ENCODE measurements around the gene NACAD.

Gene NACAD

GRCh38 chr7:45073786-45074527 lies 14.8 kb downstream of the NACAD start:
- no peak for DNase-seq (ENCODE audit: low read depth, low spot score)

- DNase-seq (ENCODE audit: low read depth, low spot score): no peak
Observed at GRCh38 chr7:45073031-45073785, 15.6 kb downstream of the NACAD start.

GRCh38 chr7:45072131-45073030 lies 16.4 kb downstream of the NACAD start:
- no peak for DNase-seq (ENCODE audit: low read depth, low spot score)

GRCh38 chr7:45071528-45071927 lies 17.2 kb downstream of the NACAD start:
- no peak for DNase-seq (ENCODE audit: low read depth, low spot score)

GRCh38 chr7:45070254-45070642 lies 18.5 kb downstream of the NACAD start:
- DNase-seq (ENCODE audit: low read depth, low spot score): no peak

GRCh38 chr7:45069444-45070253 lies 19.1 kb downstream of the NACAD start:
- DNase-seq (ENCODE audit: low read depth, low spot score): no peak

- no peak for DNase-seq (ENCODE audit: low read depth, low spot score)
Observed at GRCh38 chr7:45068236-45069023, 20.3 kb downstream of the NACAD start.

- DNase-seq (ENCODE audit: low read depth, low spot score): no peak
Observed at GRCh38 chr7:45067582-45067981, 21.2 kb downstream of the NACAD start.

- no peak for DNase-seq (ENCODE audit: low read depth, low spot score)
Observed at GRCh38 chr7:45066409-45066808, 22.4 kb downstream of the NACAD start.

GRCh38 chr7:45065031-45065995 lies 23.5 kb downstream of the NACAD start:
- no peak for DNase-seq (ENCODE audit: low read depth, low spot score)

- DNase-seq (ENCODE audit: low read depth, low spot score): no peak
Observed at GRCh38 chr7:45064047-45064725, 24.6 kb downstream of the NACAD start.

GRCh38 chr7:45061806-45062425 lies 26.9 kb downstream of the NACAD start:
- no peak for DNase-seq (ENCODE audit: low read depth, low spot score)

- DNase-seq (ENCODE audit: low read depth, low spot score): no peak
Observed at GRCh38 chr7:45061352-45061751, 27.4 kb downstream of the NACAD start.

- DNase-seq (ENCODE audit: low read depth, low spot score): no peak
Observed at GRCh38 chr7:45060295-45060694, 28.5 kb downstream of the NACAD start.

GRCh38 chr7:45057878-45058277 lies 30.9 kb downstream of the NACAD start:
- DNase-seq (ENCODE audit: low read depth, low spot score): no peak

GRCh38 chr7:45055594-45056219 lies 33.1 kb downstream of the NACAD start:
- DNase-seq (ENCODE audit: low read depth, low spot score): no peak

- DNase-seq (ENCODE audit: low read depth, low spot score): no peak
Observed at GRCh38 chr7:45055016-45055415, 33.8 kb downstream of the NACAD start.

GRCh38 chr7:45054442-45054841 lies 34.3 kb downstream of the NACAD start:
- DNase-seq (ENCODE audit: low read depth, low spot score): no peak
